IMR-90 (cell line): Measurements from ENCODE around the gene KLC3. TPM values are rescaled to one million over a fixed set of nuclear protein-coding genes. Genes with fewer than 3 reads are reported as not detected.

ENCODE experiments used
- ATAC-seq: fragments of 200-7000 bp; cut with Tn5 transposase; 2 replicates; pipeline ENCODE4 v1.9.1; 2020; ENCODE audit warnings: low read depth, mild to moderate bottlenecking, moderate library complexity
- BruUV-seq: library from RNA; stranded (reverse); fragments of 400-500 nt; replicated peaks from 2 replicates; lab custom pipeline; 2021; lab: Mats Ljungman, UMichigan
- CTCF ChIA-PET: fragments of 300-600 bp; formaldehyde crosslinking; extraction: SDS; loops from one replicate; lab custom pipeline; 2021; ENCODE audit warnings: antibody characterized with exemption; lab: Yijun Ruan, JAX
- POLR2A ChIA-PET: fragments of 300-600 bp; sonication (Branson Sonifier 250); formaldehyde crosslinking; loops from one replicate; lab custom pipeline; 2022; ENCODE audit warnings: antibody characterized with exemption; ENCODE audit not compliant: unreplicated experiment; lab: Charles Lee
- DNase-seq: peaks from one replicate; pipeline ENCODE4 v3.0.0; 2013
- H2AFZ ChIP-seq: replicated peaks from 2 replicates; pipeline ENCODE3; 2013; ENCODE audit warnings: low read length, mild to moderate bottlenecking; ENCODE audit not compliant: poor library complexity
- H2AK5ac ChIP-seq: 2 replicates; pipeline ENCODE4 v1.6.1; 2013; ENCODE audit warnings: low read depth, low read length, inconsistent platforms
- H2AK9ac ChIP-seq: replicated peaks from 2 replicates; pipeline ENCODE3; 2013; ENCODE audit warnings: mild to moderate bottlenecking, low read depth, low read length, moderate library complexity; ENCODE audit not compliant: poor library complexity
- H2BK120ac ChIP-seq: 2 replicates; pipeline ENCODE4 v1.6.1; 2013; ENCODE audit warnings: low read depth, low read length, inconsistent platforms
- H2BK15ac ChIP-seq: 3 replicates; pipeline ENCODE4 v1.6.1; 2013; ENCODE audit warnings: low read depth, low read length, inconsistent platforms
- H2BK20ac ChIP-seq: 2 replicates; pipeline ENCODE4 v1.6.1; 2013; ENCODE audit warnings: low read depth, mild to moderate bottlenecking, inconsistent platforms, low read length, moderate library complexity
- H2BK5ac ChIP-seq: 2 replicates; pipeline ENCODE4 v1.6.1; 2013; ENCODE audit warnings: mild to moderate bottlenecking, low read depth, low read length, inconsistent platforms; ENCODE audit not compliant: poor library complexity, severe bottlenecking
- H3K14ac ChIP-seq: replicated peaks from 2 replicates; pipeline ENCODE4 v1.6.1; 2013; ENCODE audit warnings: low read depth, low read length, inconsistent platforms
- H3K18ac ChIP-seq: 2 replicates; pipeline ENCODE4 v1.6.1; 2013; ENCODE audit warnings: low read depth, low read length, control low read depth
- H3K23ac ChIP-seq: 2 replicates; pipeline ENCODE4 v1.6.1; 2013; ENCODE audit warnings: low read depth, low read length, inconsistent platforms
- H3K27ac ChIP-seq: 2 replicates; pipeline ENCODE4 v1.5.1; 2013; ENCODE audit warnings: mild to moderate bottlenecking, control low read depth, low read length; ENCODE audit not compliant: insufficient read depth
- H3K27me3 ChIP-seq: 2 replicates; pipeline ENCODE4 v1.6.1; 2013; ENCODE audit warnings: low read length; ENCODE audit not compliant: control insufficient read depth, insufficient read depth
- H3K36me3 ChIP-seq: 2 replicates; pipeline ENCODE4 v1.6.1; 2013; ENCODE audit warnings: low read length, mixed read lengths; ENCODE audit not compliant: control insufficient read depth, insufficient read depth
- H3K4ac ChIP-seq: 2 replicates; pipeline ENCODE4 v1.6.1; 2013; ENCODE audit warnings: low read depth, low read length, inconsistent platforms
- H3K4me1 ChIP-seq: 2 replicates; pipeline ENCODE4 v1.6.1; 2013; ENCODE audit warnings: low read length, mixed read lengths; ENCODE audit not compliant: control insufficient read depth, insufficient read depth
- H3K4me2 ChIP-seq: 2 replicates; pipeline ENCODE4 v1.6.1; 2013; ENCODE audit warnings: low read depth, mild to moderate bottlenecking, control low read depth, low read length, moderate library complexity
- H3K4me3 ChIP-seq: 2 replicates; pipeline ENCODE4 v1.5.1; 2013; ENCODE audit warnings: low read depth, mild to moderate bottlenecking, control low read depth, low read length, moderate library complexity; ENCODE audit not compliant: insufficient read depth
- H3K56ac ChIP-seq: 2 replicates; pipeline ENCODE4 v1.6.1; 2013; ENCODE audit warnings: low read length, inconsistent platforms; ENCODE audit not compliant: insufficient read depth; ENCODE audit errors: extremely low read depth
- H3K79me1 ChIP-seq, 2 experiments: 2 replicates each; pipeline ENCODE4 v1.6.1; 2013; ENCODE audit warnings: low read length in 2 of 2, inconsistent platforms in 1 of 2, low read depth in 1 of 2
- H3K9ac ChIP-seq: 2 replicates; pipeline ENCODE4 v1.6.1; 2013; ENCODE audit warnings: low read depth, low read length, control low read depth
- H3K9me1 ChIP-seq: 2 replicates; pipeline ENCODE4 v1.6.1; 2013; ENCODE audit warnings: low read length, inconsistent platforms; ENCODE audit not compliant: insufficient read depth
- H3K9me3 ChIP-seq: 2 replicates; pipeline ENCODE4 v1.6.1; 2013; ENCODE audit warnings: low read length; ENCODE audit not compliant: control insufficient read depth, insufficient read depth
- H4K20me1 ChIP-seq: 2 replicates; pipeline ENCODE4 v1.6.1; 2013; ENCODE audit warnings: low read length, inconsistent platforms; ENCODE audit not compliant: insufficient read depth
- H4K5ac ChIP-seq: 2 replicates; pipeline ENCODE4 v1.6.1; 2013; ENCODE audit warnings: mild to moderate bottlenecking, low read depth, low read length, control low read depth
- H4K8ac ChIP-seq, 2 experiments: 2 replicates each; pipeline ENCODE4 v1.6.1; 2013; ENCODE audit warnings: low read depth in 2 of 2, low read length in 2 of 2, control low read depth in 1 of 2, inconsistent platforms in 1 of 2
- H4K91ac ChIP-seq: 2 replicates; pipeline ENCODE4 v1.6.1; 2013; ENCODE audit warnings: low read depth, low read length, inconsistent platforms; ENCODE audit not compliant: insufficient read depth
- BHLHE40 ChIP-seq: fragments of 150-350 bp; IDR thresholded peaks from 2 replicates; pipeline ENCODE4 v1.6.1; 2016; ENCODE audit warnings: mild to moderate bottlenecking, low read depth, low read length
- CEBPB ChIP-seq: IDR thresholded peaks from 2 replicates; pipeline ENCODE4 v1.6.1; 2012; ENCODE audit warnings: low read depth, low read length, improper control_type of control experiment
- WGBS, 2 experiments: methylation state at CpG; one replicate each; pipeline versions ENCODE4 v1.1.5 to v1.1.7; 2013; ENCODE audit warnings: missing lambda C conversion rate in 2 of 2; ENCODE audit not compliant: insufficient read length in 1 of 2; ENCODE audit errors: extremely low coverage in 2 of 2; 5-methylcytosine and 5-hydroxymethylcytosine counted together
- dilution Hi-C: fragments of 300-500 bp; cut with HindIII; formaldehyde crosslinking; loops from one replicate; pipeline ENCODE4 v1.14.3; 2018; ENCODE audit warnings: low sequenced_read_pairs; ENCODE audit not compliant: unreplicated experiment
- in situ Hi-C: fragments of 300-500 bp; cut with MboI; formaldehyde crosslinking; loops from 3 replicates; pipeline ENCODE4 v1.14.3; 2019; ENCODE audit warnings: low sequenced_read_pairs, inconsistent platforms, mixed read lengths
- intact Hi-C: fragments of 100-400 bp; cut with micrococcal nuclease; formaldehyde crosslinking; loops from 2 replicates; pipeline ENCODE4 v1.10.0; 2022
- polyA plus RNA-seq, 3 experiments: library from polyadenylated mRNA; depleted of rRNA; stranded (reverse); fragments of >200 nt; gene quantifications; 2 replicates each; pipeline ENCODE4 v1.2.3, GENCODE V29; 2012; ENCODE audit warnings: low replicate concordance in 1 of 3
- total RNA-seq: library from RNA; depleted of rRNA; stranded (reverse); fragments of >200 nt; gene quantifications from 2 replicates; pipeline ENCODE4 v1.2.3, GENCODE V29; 2012

Gene KLC3
- total and polyA plus RNA-seq, 2 of the 4 experiments (the other 2 are of a cell fraction): 0.14 to 0.18 TPM

DNA sequence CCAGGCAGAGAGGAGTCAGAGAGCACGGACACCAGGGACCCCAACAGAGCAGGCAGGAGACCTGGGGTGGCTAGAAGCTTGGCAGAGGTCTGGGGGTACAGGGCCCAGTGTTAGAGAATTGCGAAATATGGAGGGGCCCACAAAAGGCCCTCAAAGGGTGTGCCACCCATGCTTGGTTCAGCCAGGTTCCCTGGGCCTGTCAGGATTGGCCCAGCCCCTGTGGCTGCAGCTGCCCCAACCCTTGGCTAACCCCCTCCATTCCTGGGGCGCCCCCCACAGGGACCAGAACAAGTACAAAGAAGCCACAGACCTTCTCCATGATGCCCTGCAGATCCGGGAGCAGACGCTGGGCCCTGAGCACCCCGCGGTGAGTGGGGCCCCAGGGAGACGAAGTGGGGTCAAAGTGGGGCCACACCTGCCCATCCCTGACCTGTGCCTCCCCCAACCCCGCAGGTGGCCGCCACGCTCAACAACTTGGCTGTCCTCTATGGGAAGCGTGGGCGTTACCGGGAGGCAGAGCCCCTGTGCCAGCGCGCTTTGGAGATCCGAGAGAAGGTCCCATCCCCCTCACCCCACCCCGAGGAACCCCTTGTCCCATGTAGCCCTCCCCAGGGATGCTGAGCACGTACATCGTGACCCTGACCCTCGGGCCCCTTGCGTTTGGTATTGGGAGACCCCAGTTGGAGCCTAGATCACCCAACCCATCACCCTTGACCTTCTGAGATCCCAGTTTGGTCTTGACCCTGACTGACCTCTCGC lies 8.0 kb downstream of the KLC3 start:
- H3K36me3 ChIP-seq: peaks cover 27% of the 10 kb centered on the region
- peaks cover 2% of the 10 kb centered on the region; the same call in 1 of the 2 replicates for H3K27me3 ChIP-seq
- H3K4me2 ChIP-seq: no peak overlapping the region
- no peak overlapping the region for H2BK120ac ChIP-seq
- no peak overlapping the region for H3K4me3 ChIP-seq
- no peak overlapping the region for H3K4ac ChIP-seq
- H2AFZ ChIP-seq: peak overlapping the region; percentile 23
- in situ Hi-C loops (no loop called here), intact Hi-C loops (no loop called here), dilution Hi-C loops (no loop called here)
- no peak overlapping the region for H3K56ac ChIP-seq
- no peak overlapping the region for H2BK15ac ChIP-seq
- TF ChIP-seq BHLHE40 (no peak), CEBPB (peak; percentile 76)
- peak overlapping the region; percentile 78 for H2AK9ac ChIP-seq
- H4K20me1 ChIP-seq: peaks cover 12% of the 10 kb centered on the region
- H4K8ac ChIP-seq: no peak overlapping the region
- H3K23ac ChIP-seq: no peak overlapping the region
- H3K4me1 ChIP-seq: no peaks in the 10 kb centered on the region
- no peak overlapping the region for H3K27ac ChIP-seq
- H3K9ac ChIP-seq: no peak overlapping the region
- no peak overlapping the region for H4K5ac ChIP-seq
- no peak overlapping the region for H2BK20ac ChIP-seq
- DNase-seq: no peak
- WGBS, 2 experiments: 82% methylated on average over 15 of the region's 23 CpGs; no CpG with 5 or more reads in 1 of the 2 experiments
- H3K9me3 ChIP-seq: no peaks in the 10 kb centered on the region
- no peak overlapping the region for H2AK5ac ChIP-seq
- no peak overlapping the region for H3K14ac ChIP-seq
- no peak for ATAC-seq
- H3K79me1 ChIP-seq: 0 out of 4 replicates have a peak, but pooled peaks cover 0 to 4% of the 10 kb centered on the region in 2 experiments
- POLR2A ChIA-PET: no interaction called here
- CTCF ChIA-PET: no interaction called here
- no peak overlapping the region for H2BK5ac ChIP-seq
- no peak overlapping the region for H4K91ac ChIP-seq
- H3K9me1 ChIP-seq: peaks cover 2% of the 10 kb centered on the region; the same call in 1 of the 2 replicates
- no peak overlapping the region for H3K18ac ChIP-seq
- no TSS peak for BruUV-seq
